Small intestine (tissue), 7 donors: ENCODE results near the gene PRSS21. TPM values are rescaled to one million over a fixed set of nuclear protein-coding genes. Genes with fewer than 3 reads are reported as not detected.

Experiments used
- DNase-seq, 2 donors: peaks; one replicate each; pipeline versions ENCODE4 v3.0.0 to v3.0.0-alpha.2; 2013
- FAIRE-seq: peaks from 2 replicates; lab custom pipeline; 2012; peaks lifted over from hg19 to GRCh38; lab: Jason Lieb, UNC
- H3K27ac ChIP-seq, 3 donors: one replicate each; pipeline ENCODE4 v1.5.1; 2013; ENCODE audit warnings: low read length in 2 of 3, mild to moderate bottlenecking in 2 of 3, control low read depth in 1 of 3, inconsistent platforms in 1 of 3, low read depth in 1 of 3, moderate library complexity in 1 of 3
- H3K27me3 ChIP-seq, 3 donors: one replicate each; pipeline ENCODE4 v1.6.1; 2013; ENCODE audit warnings: low read length in 3 of 3, inconsistent platforms in 1 of 3; ENCODE audit not compliant: control insufficient read depth in 3 of 3, insufficient read depth in 3 of 3
- H3K36me3 ChIP-seq, 3 donors: one replicate each; pipeline ENCODE4 v1.6.1; 2013; ENCODE audit warnings: low read length in 3 of 3, inconsistent platforms in 1 of 3, low read depth in 1 of 3, mild to moderate bottlenecking in 1 of 3, moderate library complexity in 1 of 3; ENCODE audit not compliant: control insufficient read depth in 3 of 3, insufficient read depth in 2 of 3
- H3K4me1 ChIP-seq, 3 donors: one replicate each; pipeline ENCODE4 v1.6.1; 2013; ENCODE audit warnings: low read length in 2 of 3, inconsistent platforms in 1 of 3, low read depth in 1 of 3, mild to moderate bottlenecking in 1 of 3, moderate library complexity in 1 of 3; ENCODE audit not compliant: control insufficient read depth in 3 of 3, insufficient read depth in 2 of 3
- H3K4me3 ChIP-seq, 3 donors: one replicate each; pipeline ENCODE4 v1.5.1; 2013; ENCODE audit warnings: low read length in 3 of 3, control low read depth in 1 of 3, inconsistent platforms in 1 of 3, low read depth in 1 of 3, mild to moderate bottlenecking in 1 of 3, moderate library complexity in 1 of 3
- H3K9me3 ChIP-seq, 2 donors: one replicate each; pipeline ENCODE4 v1.6.1; 2013; ENCODE audit warnings: low read depth in 1 of 2, low read length in 1 of 2; ENCODE audit not compliant: control insufficient read depth in 2 of 2, insufficient read depth in 1 of 2
- WGBS, 3 donors: extraction: QIAGEN DNeasy Blood & Tissue Kit; methylation state at CpG; one replicate each; pipeline ENCODE4 v1.1.7; 2013; 5-methylcytosine and 5-hydroxymethylcytosine counted together
- polyA plus RNA-seq, 4 donors: library from polyadenylated mRNA; stranded (reverse) in 3 of 4; unstranded in 1 of 4; fragments of 200-250 nt in 3 of 4; fragments of 120-200 nt in 1 of 4; gene quantifications; one replicate each; pipeline versions ENCODE4 v1.2.1 to v1.2.3, GENCODE V29; 2013
- donor health status: healthy with polysubstance abuse.
- donor health status: control.
- donor health status: control.
- donor health status: Bipolar disorder and iron deficiency.
- donor health status: healthy.

PRSS21 gene
- polyA plus RNA-seq, 4 donors = 0.15 to 0.19 TPM; not detected in 2

DNA sequence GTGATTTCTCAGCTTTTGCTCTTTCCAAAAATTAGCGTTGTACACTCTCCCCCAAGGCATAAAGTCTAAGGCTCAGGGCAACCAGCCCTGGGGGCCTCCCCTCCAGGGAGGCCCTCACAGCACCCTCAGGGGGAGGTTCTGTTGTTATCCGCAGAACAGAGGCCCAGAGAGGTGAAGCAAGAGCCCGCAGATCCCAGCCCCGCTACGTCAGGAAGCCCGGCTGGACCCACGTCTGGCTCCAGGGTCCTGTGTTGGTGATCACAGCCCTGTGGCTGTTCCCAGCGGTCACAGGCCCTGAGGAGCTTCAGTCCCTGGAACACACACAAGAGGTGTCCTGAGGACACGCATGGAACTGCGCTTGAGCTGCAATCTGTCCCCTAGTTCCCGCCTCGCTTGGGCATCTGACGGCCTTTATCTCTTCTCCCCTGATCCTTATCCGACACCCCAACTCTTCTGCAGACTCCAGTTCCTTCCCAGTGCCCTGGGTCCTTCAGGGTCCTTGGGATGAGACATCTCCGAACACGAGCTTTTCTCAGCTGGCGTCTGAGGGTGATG lies 11.9 kb downstream of the PRSS21 start:
- no peak for DNase-seq
- Histone ChIP-seq H3K9me3 (peaks cover 0 to 8% of the 10 kb centered on the region in 2 donors), H3K27me3 (peaks cover 0 to 2% (median 0%) of the 10 kb centered on the region in 3 donors), H3K36me3 (no peaks in the 10 kb centered on the region), H3K27ac (no peak overlapping the region), H3K4me1 (peaks cover 0 to 14% (median 0%) of the 10 kb centered on the region in 3 donors), H3K4me3 (no peak overlapping the region)
- no peak for FAIRE-seq
- 88 to 92% (median 90%) methylated on average over 17 of the region's 17 CpGs for WGBS, 3 donors

DNA sequence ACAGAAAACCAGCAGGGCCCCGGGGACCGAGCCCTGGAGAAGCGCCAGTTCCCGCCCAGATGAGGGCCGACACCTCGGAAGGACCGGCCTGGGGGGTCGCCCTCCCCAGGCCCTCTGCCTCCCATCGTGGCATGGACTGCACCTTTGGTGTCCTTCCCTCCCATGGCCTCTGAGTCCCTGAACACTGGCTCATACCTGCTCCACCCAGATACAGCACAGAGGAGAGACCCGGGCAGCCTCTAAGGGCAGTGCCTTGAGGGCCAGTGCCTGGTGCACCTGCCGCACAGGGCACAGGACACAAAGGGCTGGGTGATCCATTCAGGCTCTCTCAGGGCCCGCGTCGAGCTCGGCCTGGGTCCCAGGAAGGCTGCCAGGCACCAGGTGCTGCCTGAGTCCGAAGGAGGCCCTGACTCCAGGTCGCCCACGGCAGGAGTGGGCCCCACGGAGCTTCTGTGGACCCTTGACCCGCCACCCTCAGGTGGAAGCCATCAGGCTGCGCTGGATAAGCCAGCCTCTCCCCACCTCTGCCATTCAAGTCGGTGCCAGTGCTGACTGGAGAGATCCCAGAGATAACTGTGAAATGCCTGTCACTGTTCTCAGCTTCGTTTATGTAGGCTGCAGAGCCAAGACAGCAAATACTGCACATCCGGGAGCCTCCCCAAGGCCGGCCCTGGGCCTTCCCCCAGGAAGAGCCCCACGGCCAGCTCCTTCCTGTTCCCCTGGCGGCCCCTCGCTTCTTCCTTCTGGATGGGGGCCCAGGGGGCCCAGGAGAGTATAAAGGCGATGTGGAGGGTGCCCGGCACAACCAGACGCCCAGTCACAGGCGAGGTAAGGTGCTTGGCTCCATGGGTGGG lies 12.7 kb downstream of the PRSS21 start, which contains the start of gene ZG16B:
Gene ZG16B (plus strand): TSS at position 803 of the 854 bp plus-strand sequence. CDS start 139 bp downstream, outside the sequence.
- Histone ChIP-seq H3K36me3 (no peaks in the 10 kb centered on the region), H3K4me3 (no peak within 1 kb of the TSS), H3K27ac (peak within 1 kb of the TSS; percentile 37 to 38 (median 37)), H3K4me1 (peaks cover 0 to 14% (median 0%) of the 10 kb centered on the region in 3 donors), H3K9me3 (peaks cover 0 to 8% of the 10 kb centered on the region in 2 donors), H3K27me3 (peaks cover 0 to 2% (median 0%) of the 10 kb centered on the region in 3 donors)
- DNase-seq = peak; percentile 57 to 58
- no peak for FAIRE-seq
- WGBS, 3 donors = 25 to 59% (median 35%) methylated on average over 28 to 32 of the region's 32 CpGs

DNA sequence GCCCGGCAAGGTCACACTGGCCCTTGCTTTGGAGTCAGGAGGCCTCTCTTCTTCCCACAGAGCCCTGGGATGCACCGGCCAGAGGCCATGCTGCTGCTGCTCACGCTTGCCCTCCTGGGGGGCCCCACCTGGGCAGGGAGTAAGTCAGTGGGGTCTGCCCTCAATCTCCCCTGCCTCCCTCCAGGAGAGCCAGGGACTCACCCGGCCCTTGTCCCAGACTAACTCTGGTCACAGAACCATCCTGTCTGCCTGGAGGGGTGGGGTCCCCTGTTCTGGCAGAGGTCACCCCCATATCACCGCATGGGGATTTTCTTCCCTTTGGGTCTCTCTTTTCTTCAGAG lies 13.3 kb downstream of the PRSS21 start:
- FAIRE-seq = no peak
- WGBS, 3 donors = 65 to 75% (median 70%) methylated on average over 5 of the region's 5 CpGs
- Histone ChIP-seq H3K36me3 (no peaks in the 10 kb centered on the region), H3K27ac (no peak overlapping the region), H3K9me3 (peaks cover 0 to 8% of the 10 kb centered on the region in 2 donors), H3K4me1 (peaks cover 0 to 14% (median 0%) of the 10 kb centered on the region in 3 donors), H3K27me3 (peaks cover 0 to 2% (median 0%) of the 10 kb centered on the region in 3 donors), H3K4me3 (no peak overlapping the region)
- DNase-seq = no peak

DNA sequence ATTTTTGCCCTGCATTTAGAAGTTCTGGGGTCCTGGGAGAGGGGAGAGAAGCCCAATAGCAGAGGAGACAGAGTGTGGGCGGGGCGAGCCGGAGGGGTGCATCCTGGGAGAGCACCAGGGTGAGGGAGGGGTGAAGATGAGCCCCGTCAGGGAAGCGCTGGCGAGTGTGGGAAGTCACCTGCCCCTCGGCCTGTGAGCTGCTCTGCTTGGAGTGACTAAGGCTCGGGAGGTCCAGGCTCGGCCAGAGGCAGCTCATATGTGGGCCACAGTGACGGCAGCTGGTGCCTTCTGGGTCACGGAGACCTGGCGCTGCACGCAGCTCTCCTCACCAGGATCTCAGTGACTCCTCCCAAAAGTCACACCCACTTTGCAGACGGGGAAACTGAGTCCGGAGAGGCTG lies 14.2 kb downstream of the PRSS21 start:
- H3K4me1 ChIP-seq = peaks cover 0 to 14% (median 0%) of the 10 kb centered on the region in 3 donors
- no peak for FAIRE-seq
- H3K27me3 ChIP-seq = peaks cover 0 to 2% (median 0%) of the 10 kb centered on the region in 3 donors
- 79 to 84% (median 84%) methylated on average over 15 of the region's 15 CpGs for WGBS, 3 donors
- peaks cover 0 to 8% of the 10 kb centered on the region in 2 donors for H3K9me3 ChIP-seq
- DNase-seq = no peak
- H3K4me3 ChIP-seq = no peak overlapping the region
- no peaks in the 10 kb centered on the region for H3K36me3 ChIP-seq
- H3K27ac ChIP-seq = no peak overlapping the region

DNA sequence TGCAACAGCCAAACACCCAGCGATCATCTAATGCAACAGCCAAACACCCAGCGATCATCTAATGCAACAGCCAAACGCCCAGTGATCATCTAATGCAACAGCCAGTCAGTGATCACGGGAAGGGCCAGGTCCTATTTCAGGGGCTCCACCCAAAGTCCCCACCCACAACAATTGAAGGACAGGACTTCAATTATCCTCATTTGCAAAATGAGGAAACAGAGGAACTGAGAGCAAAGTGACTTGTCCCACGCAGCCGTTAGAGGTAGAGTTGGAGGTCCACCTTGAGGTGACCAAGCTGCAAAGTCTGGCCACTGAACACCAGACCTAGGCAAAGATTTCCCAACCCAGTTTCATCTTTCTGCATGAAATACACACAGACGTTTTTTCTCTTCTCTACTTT lies 16.7 kb downstream of the PRSS21 start:
- Histone ChIP-seq H3K9me3 (peaks cover 0 to 8% of the 10 kb centered on the region in 2 donors), H3K27me3 (peaks cover 0 to 9% (median 0%) of the 10 kb centered on the region in 3 donors), H3K27ac (no peak overlapping the region), H3K4me3 (no peak overlapping the region), H3K4me1 (peaks cover 0 to 14% (median 0%) of the 10 kb centered on the region in 3 donors), H3K36me3 (no peaks in the 10 kb centered on the region)
- DNase-seq (no peak), FAIRE-seq (no peak)
- WGBS, 3 donors = 72 to 82% (median 80%) methylated on average over 7 of the region's 7 CpGs

DNA sequence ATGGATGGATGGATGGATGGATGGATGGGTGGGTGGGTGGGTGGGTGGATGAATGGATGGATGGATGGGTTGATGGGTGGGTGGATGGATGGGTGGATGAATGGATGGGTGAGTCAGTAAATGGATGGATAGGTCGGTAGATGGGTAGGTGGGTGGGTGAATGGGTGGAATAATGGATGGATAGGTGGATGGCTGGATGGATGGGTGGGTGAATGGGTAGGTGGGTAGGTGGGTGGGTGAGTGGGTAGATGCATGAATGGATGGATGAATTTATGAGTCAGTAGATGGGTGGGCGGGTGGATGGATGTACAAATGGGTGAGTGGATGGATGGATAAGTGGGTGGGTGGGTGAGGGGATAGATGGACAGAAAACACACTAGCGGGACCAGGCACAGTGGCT lies 17.9 kb downstream of the PRSS21 start:
- DNase-seq (no peak), FAIRE-seq (no peak)
- Histone ChIP-seq H3K4me1 (peaks cover 0 to 8% (median 0%) of the 10 kb centered on the region in 3 donors), H3K27ac (peak overlapping the region in 1 of 3 donors; percentile 33), H3K9me3 (peaks cover 0 to 8% of the 10 kb centered on the region in 2 donors), H3K27me3 (peaks cover 0 to 9% (median 0%) of the 10 kb centered on the region in 3 donors), H3K4me3 (no peak overlapping the region), H3K36me3 (no peaks in the 10 kb centered on the region)
- WGBS, 3 donors = 79 to 93% (median 87%) methylated on average over 3 of the region's 3 CpGs

DNA sequence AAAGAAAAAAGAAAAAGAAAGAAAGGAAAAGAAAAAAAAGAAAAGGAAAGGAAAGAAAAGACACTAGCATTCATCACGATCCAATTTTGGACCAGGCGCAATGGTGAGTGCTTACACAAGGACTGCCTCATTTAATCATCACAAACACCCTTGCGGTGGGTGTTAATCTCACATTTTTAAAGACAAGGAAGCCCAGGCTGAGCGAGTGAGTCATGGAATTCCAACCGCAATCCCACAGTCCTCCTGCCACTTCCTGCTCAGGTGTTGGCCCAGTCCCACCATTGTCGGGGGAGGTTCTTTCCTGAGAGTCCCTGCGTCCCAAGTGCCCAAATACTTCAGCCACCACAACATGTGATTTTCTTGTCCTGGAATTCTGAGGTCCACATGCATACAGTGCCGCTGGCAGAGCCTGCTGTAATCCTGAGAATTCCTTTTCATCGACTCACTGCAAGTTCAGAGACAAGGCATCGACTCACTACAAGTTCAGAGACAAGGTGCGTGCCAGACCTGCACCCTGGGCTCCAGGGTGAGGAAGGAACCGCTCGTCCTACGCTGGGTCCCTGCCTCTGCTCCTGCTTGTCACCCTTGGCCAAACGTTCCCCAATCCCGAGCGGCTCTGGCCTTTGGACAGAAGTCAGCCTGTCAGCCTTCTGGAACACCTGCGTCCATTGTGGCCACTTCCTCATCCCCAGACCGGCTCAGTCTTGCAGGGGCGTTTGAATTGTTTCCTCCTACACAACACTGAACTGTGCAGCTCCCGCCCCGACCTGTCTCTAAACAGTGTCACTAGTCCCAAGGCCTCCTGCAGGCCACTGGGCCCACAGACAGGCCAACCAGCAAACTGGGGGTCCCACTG lies 18.8 kb downstream of the PRSS21 start:
- peaks cover 0 to 5% of the 10 kb centered on the region in 2 donors for H3K9me3 ChIP-seq
- no peak overlapping the region for H3K4me3 ChIP-seq
- no peak for FAIRE-seq
- H3K27ac ChIP-seq = peak overlapping the region in 1 of 3 donors; percentile 75
- H3K36me3 ChIP-seq = no peaks in the 10 kb centered on the region
- no peaks in the 10 kb centered on the region for H3K4me1 ChIP-seq
- peaks cover 0 to 9% (median 0%) of the 10 kb centered on the region in 3 donors for H3K27me3 ChIP-seq
- 14 to 45% (median 27%) methylated on average over 22 of the region's 22 CpGs for WGBS, 3 donors
- DNase-seq = peak in 1 of 2 donors; percentile 73
